Stimulated activated CD8-positive, alpha-beta memory T cell treated with anti-CD3 and anti-CD28 coated beads, Interleukin-12 subunit alpha, Interleukin-12 subunit beta, amount 100 ng/mL, for 4 hours (primary cell): ENCODE results near the gene PYROXD2.
"Not testable (repeated sequence)": the region's sequence is repeated elsewhere in the genome, so short reads cannot be mapped to it uniquely, and the experiment has no call there.

Source experiments
- DNase-seq: peaks from one replicate; pipeline ENCODE4 v3.0.0-alpha.2; 2020; ENCODE audit warnings: low read depth

The PYROXD2 gene

DNA sequence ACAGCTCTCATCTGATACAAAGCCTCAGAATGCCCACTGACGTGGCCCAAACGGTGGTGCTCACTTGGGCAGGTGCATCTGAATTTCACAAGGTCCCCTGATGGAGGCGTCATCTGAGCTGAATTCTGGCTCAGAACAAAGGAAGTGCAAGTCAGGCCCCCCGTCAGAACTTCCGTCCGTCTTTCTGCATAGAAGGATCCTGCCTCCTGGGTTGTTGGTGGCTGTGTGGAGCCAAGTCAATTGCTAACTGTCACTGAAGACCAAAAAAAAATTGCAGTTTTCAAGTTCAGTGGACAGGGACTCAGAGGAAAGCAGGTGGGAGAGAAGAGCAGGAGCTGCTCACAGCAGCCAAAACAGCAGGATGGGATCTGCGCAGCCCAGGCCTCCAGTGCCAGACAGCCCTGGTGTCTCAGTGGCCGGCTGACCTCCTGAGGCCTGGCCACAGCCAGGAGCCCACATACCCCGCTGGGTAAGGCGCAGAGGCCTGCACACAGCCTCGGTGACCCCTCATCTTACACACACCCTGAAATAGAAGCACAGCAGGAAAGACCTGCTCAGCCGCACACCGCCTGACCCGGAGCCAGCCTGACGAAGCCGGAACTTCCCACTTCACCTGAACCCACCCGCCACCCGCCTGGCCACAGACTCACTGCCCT, 49.4 kb downstream of the PYROXD2 start:
- no peak for DNase-seq

DNA sequence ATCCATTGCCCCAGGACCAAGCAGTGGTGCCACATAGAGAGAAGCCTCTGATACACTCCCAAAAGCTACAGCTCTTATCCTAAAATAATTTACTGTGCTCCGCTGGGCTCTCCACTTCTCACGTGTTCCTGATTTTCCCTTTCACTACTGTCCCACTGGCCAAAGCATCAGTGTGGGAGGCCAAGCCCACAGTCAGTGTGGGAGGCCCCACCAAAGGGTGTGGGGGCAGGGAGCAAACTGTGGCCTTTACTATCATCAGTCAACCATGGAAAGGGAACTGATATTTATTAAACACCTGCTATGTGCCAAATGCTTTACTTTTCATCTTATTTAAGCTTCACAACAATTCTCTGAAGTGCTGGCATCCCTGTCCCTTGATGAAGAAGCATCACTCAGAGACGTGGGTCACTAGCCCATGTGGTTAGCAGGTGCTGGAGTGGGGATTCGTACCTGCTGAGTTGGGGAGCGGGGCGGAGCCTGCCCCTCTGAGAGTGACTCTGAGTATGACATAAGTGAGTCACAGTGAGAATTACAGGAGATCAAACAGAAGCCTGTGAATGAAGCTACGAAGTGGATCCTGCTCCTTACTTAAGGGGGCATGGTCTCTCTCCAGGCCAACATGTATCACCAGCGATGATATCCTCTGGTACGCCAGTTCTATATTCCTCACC, 50.4 kb downstream of the PYROXD2 start:
- no peak for DNase-seq

DNA sequence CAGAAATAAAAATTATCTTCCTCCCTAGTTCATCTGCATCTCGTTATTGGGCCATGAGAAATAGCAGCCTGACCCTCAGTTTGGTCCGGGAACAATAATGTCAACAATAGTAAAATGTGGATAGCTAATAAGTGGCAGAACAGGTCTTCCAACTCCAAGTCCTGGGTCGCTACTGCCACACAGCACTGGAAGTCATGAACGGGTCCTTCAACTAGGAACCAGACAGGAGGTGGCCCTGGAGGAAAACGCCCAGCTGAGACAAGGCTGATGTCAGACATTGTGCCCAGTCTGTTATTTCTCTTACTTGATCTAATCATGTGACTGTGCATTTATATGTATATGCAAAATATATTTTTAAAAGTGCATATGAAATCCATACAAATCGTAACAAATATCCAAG, 51.8 kb downstream of the PYROXD2 start:
- no peak for DNase-seq

DNA sequence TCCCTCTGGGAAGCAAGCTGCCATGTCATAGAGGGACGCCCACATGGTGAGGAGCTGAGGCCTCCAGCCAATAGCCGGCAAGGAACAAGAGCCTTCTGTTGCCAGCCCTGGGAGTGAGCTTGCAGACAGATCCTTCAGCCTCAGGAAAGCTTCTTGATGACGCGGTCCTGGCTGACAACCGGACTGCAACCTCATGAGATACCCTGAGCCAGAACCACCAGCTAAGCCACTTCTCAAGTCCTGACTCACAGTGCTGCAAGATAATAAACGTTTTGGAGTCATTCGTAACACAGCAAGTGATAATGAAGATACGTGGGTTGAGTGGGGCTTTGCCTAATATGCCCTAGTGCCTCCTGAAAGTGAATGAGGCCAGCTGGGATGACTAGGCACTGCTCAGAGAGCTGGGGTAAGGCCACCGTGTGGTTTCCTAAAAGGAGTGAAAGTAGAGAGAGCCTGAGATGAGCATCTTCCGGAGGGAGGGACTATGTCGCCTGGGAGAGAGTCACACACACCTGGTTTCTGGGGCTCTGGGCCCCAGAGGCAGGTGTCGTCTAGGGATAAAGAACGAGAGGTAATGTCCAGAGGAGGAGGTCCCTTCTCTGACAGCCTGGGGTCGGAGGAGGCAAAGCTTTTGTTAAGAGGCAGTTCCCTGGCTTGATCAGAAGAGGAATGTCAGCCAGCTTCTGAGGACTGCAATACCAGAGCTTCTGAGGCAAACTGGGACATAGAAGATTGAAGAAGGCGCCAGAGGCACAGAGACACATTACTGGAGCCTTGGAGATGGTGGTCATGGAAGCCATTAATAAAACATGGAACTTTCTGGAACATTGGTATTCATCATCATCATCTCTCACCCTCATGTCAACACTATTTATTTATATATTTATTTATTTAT, 53.6 kb downstream of the PYROXD2 start:
- DNase-seq: no peak

DNA sequence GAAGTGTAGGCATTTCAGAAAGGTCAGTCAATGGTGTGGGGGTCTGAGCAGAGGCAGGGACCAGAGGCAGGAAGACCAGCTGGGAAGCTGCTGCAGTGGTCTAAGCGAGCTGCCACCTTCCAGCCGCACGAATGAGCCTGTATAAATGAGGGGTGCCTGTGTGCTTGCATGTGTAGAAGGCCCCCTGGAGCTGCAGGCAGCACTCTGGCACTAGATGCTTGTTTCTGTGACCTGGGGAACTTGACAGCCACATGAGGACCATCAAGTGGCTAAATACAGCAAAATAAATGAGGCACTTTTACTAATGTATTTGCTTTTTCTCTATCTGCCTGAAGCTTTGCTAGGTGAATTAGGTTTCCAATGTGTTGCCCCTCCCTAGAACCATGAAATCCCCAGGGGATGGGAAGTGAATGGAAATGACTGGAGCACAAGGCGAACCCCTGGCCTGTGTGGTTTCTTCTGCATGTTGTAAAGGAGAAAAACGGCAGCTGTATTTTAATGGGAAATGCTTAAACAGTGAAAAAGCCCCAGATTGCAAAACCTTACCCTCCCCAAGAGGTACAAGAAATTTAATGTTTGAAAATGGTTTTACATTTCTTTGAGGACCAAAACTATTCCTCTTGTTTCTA, 57.7 kb downstream of the PYROXD2 start:
- DNase-seq: no peak

DNA sequence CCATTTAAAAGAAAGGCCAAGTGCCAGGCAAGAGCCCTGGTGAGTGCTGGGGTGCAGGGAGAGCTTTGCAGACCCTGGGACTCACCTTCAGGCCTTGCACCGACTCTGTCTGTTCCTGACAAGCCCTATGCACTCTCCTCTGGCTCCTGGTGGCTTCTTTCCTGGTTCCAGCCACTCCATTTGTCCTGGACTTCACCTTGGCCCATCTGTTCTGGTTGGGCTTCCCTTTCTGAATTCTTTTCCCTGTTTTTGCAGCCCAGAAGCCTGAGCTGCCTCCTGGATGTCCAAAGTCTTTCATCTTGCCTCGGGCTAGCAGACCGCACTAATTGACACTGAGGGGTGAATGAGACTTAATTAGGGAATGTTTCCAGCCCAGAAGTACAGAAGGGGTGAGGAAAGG, 60.5 kb downstream of the PYROXD2 start:
- DNase-seq: no peak

DNA sequence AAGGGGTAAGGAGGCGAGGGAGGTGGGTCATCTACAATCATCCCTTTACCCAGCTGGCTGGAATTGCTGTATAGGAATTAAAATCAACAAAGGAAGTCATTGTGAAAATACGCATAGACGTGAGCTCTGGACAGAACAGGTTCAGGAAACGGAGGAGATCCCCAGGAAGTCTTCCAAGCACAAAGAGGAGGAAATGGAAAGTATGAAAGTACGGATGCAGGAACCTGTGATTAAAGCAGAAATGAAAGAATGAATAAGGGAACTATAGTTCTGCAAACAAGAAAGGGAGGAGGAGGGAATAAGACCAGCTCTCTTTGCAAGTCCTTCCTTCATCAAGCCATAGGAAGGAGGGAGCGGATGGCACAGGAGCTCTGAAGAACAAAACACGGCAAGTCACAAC, 61.8 kb downstream of the PYROXD2 start:
- DNase-seq: no peak

DNA sequence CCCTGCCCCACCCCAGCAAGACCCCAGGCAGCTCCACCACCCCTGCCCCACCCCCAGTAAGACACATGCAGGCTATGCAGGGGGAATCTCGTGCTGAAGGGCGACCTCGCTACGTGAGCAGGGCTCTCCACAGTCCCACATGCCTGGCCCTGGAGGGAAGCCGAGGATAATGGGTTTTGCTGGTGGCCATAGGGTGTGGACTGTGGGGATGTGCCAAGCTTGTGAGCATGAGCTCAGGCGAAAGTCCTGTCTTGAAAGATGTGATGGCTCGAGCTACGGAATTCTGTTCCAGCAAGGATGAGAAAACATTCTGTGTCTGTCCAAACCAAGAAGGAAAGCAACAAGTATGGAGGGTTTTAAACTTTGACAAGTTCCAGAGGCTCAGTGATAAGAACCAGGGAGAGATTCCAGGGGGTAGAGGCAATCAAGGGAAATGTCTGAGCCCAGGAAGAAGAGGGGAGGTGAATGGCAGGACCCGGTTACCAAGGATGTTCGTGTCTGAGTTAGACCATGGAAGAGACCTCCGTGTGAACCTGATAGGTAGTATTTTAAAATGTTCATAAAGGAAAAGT, 63.1 kb downstream of the PYROXD2 start:
- DNase-seq: no peak

DNA sequence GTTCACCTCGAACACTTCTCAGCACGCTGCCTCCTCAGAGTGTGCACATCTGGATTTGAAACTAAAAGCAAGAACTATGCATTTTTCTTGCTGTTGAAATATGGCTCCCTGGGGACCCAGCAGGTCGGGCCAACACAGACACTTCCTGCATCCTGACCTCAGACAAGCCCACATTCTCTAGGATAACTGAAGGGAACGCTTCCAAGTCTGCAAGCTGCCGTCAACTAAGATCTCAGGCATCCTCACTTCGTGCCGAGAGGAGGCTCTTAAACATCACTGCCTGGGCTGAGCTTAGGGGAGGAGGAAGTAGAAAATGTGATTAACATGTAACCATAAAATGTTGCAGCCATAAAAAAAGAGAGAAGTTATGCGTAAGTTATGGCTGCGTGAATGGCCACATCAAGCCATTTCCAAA, 65.5 kb downstream of the PYROXD2 start:
- DNase-seq: no peak

DNA sequence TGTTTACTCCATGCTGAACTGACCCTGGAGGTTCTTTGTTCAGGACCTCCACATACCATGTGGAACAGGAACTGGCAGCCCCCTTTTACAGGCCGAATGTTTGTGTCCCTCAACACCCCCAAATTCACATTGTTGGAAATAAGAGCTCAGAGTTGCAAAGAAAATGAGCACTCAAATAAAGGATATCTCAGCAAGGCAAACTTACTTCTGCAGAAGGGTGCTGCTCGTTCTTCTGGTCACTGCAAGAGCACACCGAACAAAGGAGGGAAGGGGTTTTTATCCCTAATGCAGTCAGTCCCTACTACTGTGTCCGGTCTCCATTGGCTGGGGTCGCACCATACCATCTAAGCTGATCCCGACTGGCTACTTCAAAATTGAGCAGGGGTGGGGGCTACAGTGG, 68.1 kb downstream of the PYROXD2 start:
- DNase-seq: no peak

DNA sequence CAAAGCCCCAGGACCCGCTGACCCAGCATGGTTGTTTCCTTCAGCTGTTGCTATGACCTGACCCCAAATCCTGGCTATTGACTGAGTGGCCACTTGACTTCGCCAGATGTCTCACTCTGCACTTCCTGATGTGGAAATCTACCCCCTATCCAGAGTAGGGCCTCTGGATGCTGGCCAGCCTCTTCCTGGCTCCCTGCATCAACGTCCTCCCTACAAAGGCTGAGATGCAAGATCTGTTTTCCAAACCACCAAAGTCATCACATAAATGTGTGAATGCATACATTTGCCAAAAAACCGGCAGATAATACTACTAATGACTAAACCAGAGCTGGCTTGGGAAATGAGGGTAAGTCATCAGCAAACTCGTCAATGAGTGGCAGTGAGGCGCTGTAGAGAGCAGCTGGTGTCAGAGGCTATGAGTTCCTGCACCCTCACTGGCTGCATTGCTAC, 70.4 kb downstream of the PYROXD2 start:
- no peak for DNase-seq

DNA sequence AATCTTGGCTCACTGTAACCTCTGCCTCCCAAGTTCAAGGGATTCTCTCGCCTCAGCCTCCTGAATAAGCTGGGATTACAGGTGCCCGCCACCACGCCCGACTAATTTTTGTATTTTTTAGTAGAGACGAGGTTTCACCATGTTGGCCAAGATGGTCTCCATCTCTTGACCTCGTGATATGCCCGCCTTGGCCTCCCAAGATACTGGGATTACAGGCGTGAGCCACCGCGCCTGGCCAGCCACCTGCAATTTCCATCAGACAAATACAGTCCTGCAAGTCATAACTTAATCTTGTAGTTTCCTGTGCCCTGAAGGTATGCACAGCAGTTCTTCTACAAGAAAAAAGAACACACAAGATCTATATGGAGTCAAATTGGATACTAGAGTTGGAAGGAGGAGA, 73.3 kb downstream of the PYROXD2 start:
- not testable (repeated sequence) for DNase-seq

DNA sequence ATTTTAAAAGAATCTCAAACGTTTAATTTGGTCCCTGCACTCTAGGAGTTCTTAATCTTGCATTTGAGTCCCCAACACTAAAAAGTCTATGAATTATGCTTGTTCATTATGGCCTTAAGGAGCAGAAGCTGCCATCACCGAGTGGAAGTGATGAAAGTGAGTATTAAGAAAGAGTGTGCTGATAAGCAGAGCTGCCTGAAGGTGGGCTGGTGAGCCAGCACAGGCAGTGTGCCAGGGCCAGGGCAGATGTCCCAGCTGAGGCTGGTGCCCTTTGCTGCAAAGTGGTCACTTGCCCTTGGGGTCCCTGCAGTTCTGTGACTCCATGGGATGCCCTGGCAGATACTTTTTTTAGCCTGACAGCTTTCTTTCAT, 74.1 kb downstream of the PYROXD2 start:
- DNase-seq: no peak

DNA sequence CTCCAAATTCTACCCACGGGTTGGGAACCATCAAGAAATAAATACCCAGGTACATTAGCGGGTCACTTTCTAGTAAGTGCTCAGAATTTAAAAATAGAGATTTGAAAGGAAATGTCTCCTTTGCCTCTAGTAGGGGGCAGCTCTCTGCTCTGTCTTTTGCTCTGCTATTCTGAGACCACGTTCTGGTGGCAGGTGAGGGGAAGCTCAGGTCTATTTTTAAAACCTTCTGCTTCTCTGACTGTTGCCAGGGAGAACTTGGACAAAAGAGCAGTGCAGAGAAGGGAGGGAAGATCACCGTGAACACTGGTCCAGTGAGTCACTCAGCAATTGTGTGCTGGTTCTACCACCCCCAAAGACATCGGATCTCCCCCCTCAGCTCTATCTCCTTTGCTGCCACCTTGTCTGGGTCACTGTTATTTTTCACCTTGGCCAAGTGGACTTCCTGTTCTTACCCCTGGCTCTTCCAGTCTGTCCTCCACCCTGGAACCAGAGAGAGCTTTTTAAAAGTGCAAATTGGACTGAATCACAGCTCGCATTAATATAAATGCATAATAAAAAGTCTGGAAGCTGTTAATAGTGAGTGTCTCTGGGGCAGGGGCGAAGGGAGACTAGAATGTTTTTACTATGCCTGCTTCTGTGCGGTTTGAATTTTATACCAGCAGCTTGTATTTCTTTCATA, 74.6 kb downstream of the PYROXD2 start:
- no peak for DNase-seq

DNA sequence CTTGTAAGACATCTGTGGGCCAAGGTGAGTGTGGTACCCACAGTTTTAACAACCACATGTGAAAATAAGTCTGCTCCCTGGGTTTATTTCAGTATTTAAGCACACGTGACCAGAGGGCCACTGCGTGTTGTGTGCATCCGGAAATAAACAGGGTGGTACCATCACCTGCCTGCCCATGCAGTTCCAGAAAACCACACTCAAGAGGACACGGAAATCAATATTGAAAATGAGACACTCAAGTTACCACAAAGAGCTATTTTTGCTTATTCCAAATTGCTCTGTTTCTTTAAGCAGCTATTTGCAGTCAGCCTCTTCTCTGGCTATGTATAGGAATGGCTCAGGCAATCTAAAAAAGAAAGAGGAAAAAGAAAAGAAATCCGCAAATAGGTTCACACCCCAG, 75.2 kb downstream of the PYROXD2 start:
- no peak for DNase-seq

DNA sequence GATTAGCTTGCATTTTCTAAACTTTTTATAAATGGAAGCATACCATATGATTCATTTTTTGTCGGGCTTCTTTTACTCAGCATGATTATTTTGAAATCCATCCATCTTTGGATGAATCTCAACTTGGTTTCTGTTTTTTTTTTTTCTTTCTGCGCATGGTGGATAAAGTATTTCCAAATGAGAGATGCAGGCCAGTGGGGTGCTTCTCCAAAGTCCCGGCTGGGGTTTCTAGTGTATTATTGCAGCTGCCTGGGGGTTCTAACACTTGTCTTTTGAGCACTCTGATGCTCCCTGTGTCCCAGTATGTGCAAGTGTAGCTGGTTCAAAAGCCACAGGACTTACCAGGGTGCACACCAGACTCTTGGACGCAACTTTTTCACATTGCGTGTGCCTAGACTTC, 76.1 kb downstream of the PYROXD2 start:
- no peak for DNase-seq

DNA sequence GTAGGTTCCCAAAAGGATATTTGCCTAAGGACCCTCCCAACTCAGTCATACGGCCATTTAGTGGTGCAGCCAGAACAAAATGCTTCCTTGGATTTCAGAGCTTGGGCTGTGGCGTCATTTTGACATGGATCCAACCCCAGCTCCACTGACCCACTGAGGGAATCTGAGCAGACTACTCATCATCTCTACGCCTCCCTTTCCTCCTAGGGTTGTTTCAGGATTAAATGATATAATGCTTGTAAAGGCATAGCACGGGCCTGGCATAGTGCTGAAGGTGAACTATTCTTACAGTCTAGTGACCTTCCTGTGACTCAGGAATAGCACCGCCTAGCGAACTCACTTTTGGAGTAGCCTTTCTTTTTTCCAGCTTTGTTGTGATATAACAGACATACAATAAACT, 76.7 kb downstream of the PYROXD2 start:
- no peak for DNase-seq

DNA sequence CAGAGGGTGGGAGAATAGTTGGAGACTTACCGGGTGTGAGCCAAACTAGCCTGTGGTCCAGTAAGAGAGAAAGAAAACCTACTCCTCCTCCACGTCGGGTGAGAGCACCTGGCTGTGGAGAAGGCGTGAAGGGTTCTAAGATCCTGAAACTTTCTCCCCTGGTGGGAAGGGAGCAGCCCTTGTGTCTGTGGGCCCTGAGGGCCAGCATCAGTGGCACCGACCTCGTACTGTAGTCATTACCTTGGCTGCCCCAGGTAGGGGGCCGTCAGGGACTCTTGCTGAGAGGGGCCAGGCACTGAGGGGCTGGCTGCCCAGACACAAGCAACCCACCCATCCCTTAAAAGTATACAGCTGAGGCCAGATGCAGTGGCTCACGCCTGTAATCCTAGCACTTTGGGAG, 77.5 kb downstream of the PYROXD2 start:
- no peak for DNase-seq
